Muscle layer of duodenum (tissue), 2 donors: ENCODE data around the gene SLFN12L.
"Not testable (repeated sequence)": the region's sequence is repeated elsewhere in the genome, so short reads cannot be mapped to it uniquely, and the experiment has no call there.

ENCODE experiments used
- H3K27ac ChIP-seq: one replicate; pipeline ENCODE4 v1.7.0; 2013; ENCODE audit warnings: mild to moderate bottlenecking, low read length
- H3K27me3 ChIP-seq: one replicate; pipeline ENCODE4 v1.7.0; 2013; ENCODE audit warnings: low read depth, mild to moderate bottlenecking, control low read depth, low read length
- H3K36me3 ChIP-seq, 2 donors: one replicate each; pipeline ENCODE4 v1.7.0; 2013; ENCODE audit warnings: low read length in 2 of 2, control low read depth in 1 of 2, mild to moderate bottlenecking in 1 of 2; ENCODE audit not compliant: insufficient read depth in 2 of 2, control insufficient read depth in 1 of 2
- H3K4me1 ChIP-seq, 2 donors: one replicate each; pipeline ENCODE4 v1.7.0; 2013; ENCODE audit warnings: low read length in 2 of 2, mild to moderate bottlenecking in 2 of 2, control low read depth in 1 of 2, moderate library complexity in 1 of 2; ENCODE audit not compliant: insufficient read depth in 2 of 2, control insufficient read depth in 1 of 2
- H3K4me3 ChIP-seq, 2 donors: one replicate each; pipeline ENCODE4 v1.7.0; 2013; ENCODE audit warnings: low read length in 2 of 2, low read depth in 1 of 2, mild to moderate bottlenecking in 1 of 2
- H3K9me3 ChIP-seq, 2 donors: one replicate each; pipeline ENCODE4 v1.7.0; 2013; ENCODE audit warnings: low read length in 2 of 2, control low read depth in 1 of 2, mild to moderate bottlenecking in 1 of 2; ENCODE audit not compliant: control insufficient read depth in 1 of 2
- donor health status: healthy.

SLFN12L gene

GRCh38 chr17:35521150-35521549 is 16.3 kb downstream of the SLFN12L start:
- Histone ChIP-seq H3K9me3 (no peaks in the 10 kb centered on the region), H3K4me3 (no peak overlapping the region), H3K27ac (no peak overlapping the region), H3K4me1 (no peaks in the 10 kb centered on the region), H3K27me3 (peaks cover 3% of the 10 kb centered on the region), H3K36me3 (no peaks in the 10 kb centered on the region)

DNA sequence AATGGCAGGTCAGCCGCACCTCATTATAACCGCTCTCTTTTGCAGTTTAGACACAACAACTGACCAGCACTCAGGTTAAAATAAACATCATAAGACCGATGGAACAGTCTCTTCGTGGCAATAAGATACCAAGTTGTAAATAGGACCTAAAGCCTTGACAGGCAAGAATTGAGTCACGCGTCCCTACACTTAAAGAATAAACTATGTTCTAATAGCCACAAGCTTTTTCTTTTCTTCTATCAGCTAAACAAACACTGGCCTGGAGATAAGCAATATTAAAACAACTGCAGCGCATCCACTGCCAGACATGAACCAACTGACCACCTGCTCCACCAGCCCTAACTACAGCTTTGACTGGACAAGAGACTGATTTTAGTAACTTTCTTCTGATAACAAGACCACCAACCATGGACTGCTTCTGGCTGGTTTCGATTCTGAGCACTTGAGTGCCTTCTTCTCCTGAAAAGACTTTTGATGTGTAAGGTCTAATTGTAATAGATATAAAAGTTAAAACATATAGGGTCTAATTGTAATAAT is 17.5 kb downstream of the SLFN12L start:
- Histone ChIP-seq H3K9me3 (no peaks in the 10 kb centered on the region), H3K27me3 (peaks cover 3% of the 10 kb centered on the region), H3K36me3 (no peaks in the 10 kb centered on the region), H3K4me3 (no peak overlapping the region), H3K4me1 (no peaks in the 10 kb centered on the region), H3K27ac (no peak overlapping the region)

DNA sequence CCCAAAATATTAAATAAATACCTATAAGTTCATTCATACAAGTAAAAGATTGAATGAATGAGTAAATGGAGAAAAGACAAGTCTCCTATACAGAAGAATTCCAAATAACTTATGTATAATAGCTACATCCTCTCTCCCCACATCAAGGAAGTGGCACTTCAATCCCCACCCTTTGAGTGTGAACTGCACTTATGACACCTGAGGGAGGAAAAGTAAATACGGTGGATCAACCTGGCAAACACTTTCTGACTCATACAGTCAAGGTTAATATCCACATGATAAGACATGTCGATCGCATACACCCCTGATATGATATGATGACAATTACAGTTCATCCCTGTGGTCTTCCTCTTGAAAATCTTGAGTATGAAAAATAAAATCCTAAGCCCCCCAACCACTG is 18.0 kb downstream of the SLFN12L start:
- Histone ChIP-seq H3K36me3 (no peaks in the 10 kb centered on the region), H3K27me3 (peaks cover 3% of the 10 kb centered on the region), H3K4me1 (no peaks in the 10 kb centered on the region), H3K9me3 (no peaks in the 10 kb centered on the region), H3K4me3 (no peak overlapping the region), H3K27ac (no peak overlapping the region)

DNA sequence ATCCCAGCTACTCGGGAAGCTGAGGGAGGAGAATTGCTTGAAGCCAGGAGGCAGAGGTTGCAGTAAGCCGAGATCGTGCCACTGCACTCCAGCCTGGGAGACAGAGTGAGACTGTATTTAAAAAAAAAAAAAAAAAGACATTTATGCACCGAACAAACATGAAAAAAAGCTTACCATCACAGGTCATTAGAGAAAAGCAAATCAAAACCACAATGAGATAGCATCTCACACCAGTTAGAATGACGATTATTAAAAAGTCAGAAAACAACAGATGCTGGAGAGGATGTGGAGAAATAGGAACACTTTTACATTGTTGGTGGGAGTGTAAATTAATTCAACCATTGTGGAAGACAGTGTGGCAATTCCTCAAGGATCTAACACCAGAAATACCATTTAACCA is 19.0 kb downstream of the SLFN12L start:
- H3K27ac ChIP-seq, H3K36me3 ChIP-seq, H3K4me3 ChIP-seq, H3K27me3 ChIP-seq, H3K4me1 ChIP-seq, H3K9me3 ChIP-seq: not testable (repeated sequence)

GRCh38 chr17:35515027-35515426 is 22.5 kb downstream of the SLFN12L start:
- Histone ChIP-seq H3K9me3 (no peaks in the 10 kb centered on the region), H3K27me3 (peaks cover 3% of the 10 kb centered on the region), H3K36me3 (no peaks in the 10 kb centered on the region), H3K4me3 (no peak overlapping the region), H3K27ac (no peak overlapping the region), H3K4me1 (no peaks in the 10 kb centered on the region)

DNA sequence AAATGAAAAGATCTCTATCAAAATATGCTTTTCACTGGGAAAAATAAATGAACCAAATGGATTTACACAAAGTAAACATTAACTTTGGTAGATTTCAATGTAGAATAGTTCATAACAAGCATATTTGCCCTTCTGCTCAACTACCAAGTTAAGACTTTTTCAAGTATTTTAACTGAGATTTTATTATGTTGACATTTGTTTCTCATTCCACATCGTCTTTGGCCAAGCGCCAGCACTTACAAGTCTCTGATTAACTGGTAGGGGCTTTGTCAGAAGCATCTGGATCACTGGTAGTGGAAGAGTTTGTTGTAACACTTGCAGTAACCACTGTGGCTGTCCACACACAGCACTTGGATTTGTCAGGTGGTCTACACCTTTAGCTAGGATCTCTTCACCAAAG is 22.9 kb downstream of the SLFN12L start:
- H3K27me3 ChIP-seq = peaks cover 3% of the 10 kb centered on the region
- no peaks in the 10 kb centered on the region for H3K9me3 ChIP-seq
- no peaks in the 10 kb centered on the region for H3K4me1 ChIP-seq
- H3K4me3 ChIP-seq = no peak overlapping the region
- no peak overlapping the region for H3K27ac ChIP-seq
- no peaks in the 10 kb centered on the region for H3K36me3 ChIP-seq

- Histone ChIP-seq H3K4me1 (no peaks in the 10 kb centered on the region), H3K27me3 (no peaks in the 10 kb centered on the region), H3K36me3 (no peaks in the 10 kb centered on the region), H3K4me3 (no peak overlapping the region), H3K27ac (no peak overlapping the region), H3K9me3 (no peaks in the 10 kb centered on the region)
These were observed 27.4 kb downstream of the SLFN12L start for GRCh38 chr17:35510052-35510451.

DNA sequence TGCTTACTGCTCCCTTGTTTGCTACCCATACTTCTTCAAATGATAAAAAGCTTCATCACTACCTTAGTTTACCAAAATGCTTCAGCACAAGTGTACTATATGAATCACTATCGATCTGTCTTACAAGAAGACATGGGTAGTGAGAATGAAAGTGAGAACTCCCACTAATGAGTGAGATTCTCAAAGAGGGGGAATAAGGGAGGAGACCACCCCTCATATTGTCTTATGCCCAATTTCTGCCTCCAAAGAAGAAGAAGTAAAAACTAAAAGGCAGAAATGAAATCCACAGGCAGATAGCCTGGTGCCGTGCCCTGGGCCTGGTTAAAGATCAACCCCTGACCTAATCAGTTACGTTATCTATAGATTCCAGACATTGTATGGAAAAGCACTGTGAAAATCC is 29.8 kb downstream of the SLFN12L start:
- not testable (repeated sequence) for H3K27ac ChIP-seq, H3K36me3 ChIP-seq, H3K4me3 ChIP-seq, H3K4me1 ChIP-seq, H3K9me3 ChIP-seq, H3K27me3 ChIP-seq

DNA sequence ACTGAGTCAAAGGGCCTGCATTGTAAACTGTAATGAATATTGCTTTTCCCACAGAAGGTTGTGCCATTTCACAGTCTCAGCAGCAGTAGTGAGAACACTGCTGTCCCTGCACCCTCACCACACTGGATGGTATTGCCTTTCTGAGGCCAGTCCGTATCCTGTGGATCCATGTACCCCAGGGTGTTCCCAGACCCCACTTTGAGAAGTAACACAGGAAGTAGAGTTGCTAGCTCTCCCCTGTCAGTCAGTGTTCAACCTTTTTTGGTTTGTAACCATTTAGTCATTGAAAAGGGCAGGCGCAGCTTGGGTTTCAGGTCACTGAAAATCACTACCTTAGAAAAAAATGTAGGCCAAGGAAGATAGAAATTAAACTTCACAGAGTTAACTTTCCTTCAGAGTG is 37.9 kb downstream of the SLFN12L start:
- Histone ChIP-seq H3K27ac (no peak overlapping the region), H3K4me1 (peaks cover 0 to 11% of the 10 kb centered on the region in 2 donors), H3K4me3 (no peak overlapping the region), H3K27me3 (peaks cover 44% of the 10 kb centered on the region), H3K36me3 (no peaks in the 10 kb centered on the region), H3K9me3 (no peaks in the 10 kb centered on the region)

GRCh38 chr17:35498448-35499178 is 38.9 kb downstream of the SLFN12L start:
- Histone ChIP-seq H3K4me3 (no peak overlapping the region), H3K27me3 (peaks cover 44% of the 10 kb centered on the region)

GRCh38 chr17:35496451-35497290 is 40.8 kb downstream of the SLFN12L start:
- peaks cover 59% of the 10 kb centered on the region for H3K27me3 ChIP-seq
- H3K9me3 ChIP-seq = no peaks in the 10 kb centered on the region

More at GRCh38 chr17:35498448-35499178, 38.9 kb downstream of the SLFN12L start:
- Histone ChIP-seq H3K4me1 (peaks cover 0 to 11% of the 10 kb centered on the region in 2 donors), H3K27ac (no peak overlapping the region), H3K36me3 (no peaks in the 10 kb centered on the region), H3K9me3 (no peaks in the 10 kb centered on the region)

More at GRCh38 chr17:35496451-35497290, 40.8 kb downstream of the SLFN12L start:
- H3K36me3 ChIP-seq = no peaks in the 10 kb centered on the region
- peaks cover 0 to 11% of the 10 kb centered on the region in 2 donors for H3K4me1 ChIP-seq
- H3K27ac ChIP-seq = no peak overlapping the region
- no peak overlapping the region for H3K4me3 ChIP-seq
